Mesendoderm (in vitro differentiated cells): ENCODE measurements around the gene SRSF10.
"Not testable (repeated sequence)": the region's sequence is repeated elsewhere in the genome, so short reads cannot be mapped to it uniquely, and the experiment has no call there.

ENCODE experiments used
- DNase-seq: peaks from one replicate; pipeline ENCODE4 v3.0.0; 2013
- H2AK5ac ChIP-seq: 2 replicates; pipeline ENCODE4 v1.6.1; 2013; ENCODE audit warnings: low read length, inconsistent platforms
- H2BK120ac ChIP-seq: 2 replicates; pipeline ENCODE4 v1.6.1; 2013; ENCODE audit warnings: low read depth, mild to moderate bottlenecking, low read length, moderate library complexity, mixed read lengths
- H2BK15ac ChIP-seq: replicated peaks from 2 replicates; pipeline ENCODE4 v1.6.1; 2013; ENCODE audit warnings: low read depth, mild to moderate bottlenecking, moderate library complexity
- H2BK5ac ChIP-seq: 2 replicates; pipeline ENCODE4 v1.6.1; 2013; ENCODE audit warnings: low read length, inconsistent platforms
- H3K18ac ChIP-seq: 2 replicates; pipeline ENCODE4 v1.6.1; 2013; ENCODE audit warnings: mild to moderate bottlenecking, low read length, mixed read lengths
- H3K23ac ChIP-seq: one replicate; pipeline ENCODE4 v1.6.1; 2013; ENCODE audit warnings: low read length
- H3K27ac ChIP-seq: 2 replicates; pipeline ENCODE4 v1.5.1; 2013; ENCODE audit warnings: low read depth, mild to moderate bottlenecking, inconsistent platforms, low read length, moderate library complexity
- H3K27me3 ChIP-seq: 2 replicates; pipeline ENCODE4 v1.6.1; 2013; ENCODE audit warnings: low read length, control low read depth, mild to moderate bottlenecking, inconsistent platforms; ENCODE audit not compliant: insufficient read depth, poor library complexity
- H3K36me3 ChIP-seq: 2 replicates; pipeline ENCODE4 v1.6.1; 2013; ENCODE audit warnings: low read length, inconsistent platforms; ENCODE audit not compliant: control insufficient read depth, insufficient read depth
- H3K4ac ChIP-seq: one replicate; pipeline ENCODE4 v1.6.1; 2013; ENCODE audit warnings: low read depth, mild to moderate bottlenecking, low read length, moderate library complexity
- H3K4me1 ChIP-seq: 2 replicates; pipeline ENCODE4 v1.6.1; 2013; ENCODE audit warnings: low read depth, low read length, inconsistent platforms; ENCODE audit not compliant: control insufficient read depth
- H3K4me2 ChIP-seq: 2 replicates; pipeline ENCODE4 v1.6.1; 2013; ENCODE audit warnings: low read length
- H3K4me3 ChIP-seq: 2 replicates; pipeline ENCODE4 v1.5.1; 2013; ENCODE audit warnings: mild to moderate bottlenecking, low read length
- H3K56ac ChIP-seq: one replicate; pipeline ENCODE4 v1.6.1; 2013; ENCODE audit warnings: low read length
- H3K79me1 ChIP-seq: 2 replicates; pipeline ENCODE4 v1.6.1; 2013; ENCODE audit warnings: low read length, inconsistent platforms
- H3K79me2 ChIP-seq: 2 replicates; pipeline ENCODE4 v1.6.1; 2013; ENCODE audit warnings: mild to moderate bottlenecking, low read length; ENCODE audit not compliant: control insufficient read depth, insufficient read depth
- H3K9ac ChIP-seq: 2 replicates; pipeline ENCODE4 v1.6.1; 2013; ENCODE audit warnings: low read length, inconsistent platforms
- H4K5ac ChIP-seq: one replicate; pipeline ENCODE4 v1.6.1; 2013; ENCODE audit warnings: low read length
- H4K8ac ChIP-seq: one replicate; pipeline ENCODE4 v1.6.1; 2013; ENCODE audit warnings: low read depth, mild to moderate bottlenecking, control low read depth, low read length, moderate library complexity
- WGBS: extraction: QIAGEN DNeasy Blood & Tissue Kit; methylation state at CpG from one replicate; pipeline ENCODE4 v1.1.7; 2013; ENCODE audit warnings: low lambda C conversion rate, missing lambda C conversion rate; ENCODE audit not compliant: insufficient coverage; ENCODE audit errors: extremely low coverage; 5-methylcytosine and 5-hydroxymethylcytosine counted together

Gene SRSF10

GRCh38 chr1:23958040-23958809, 21.9 kb downstream of the SRSF10 start:
- H3K4me1 ChIP-seq, DNase-seq, H3K36me3 ChIP-seq, H2BK15ac ChIP-seq, H3K4ac ChIP-seq, H4K8ac ChIP-seq, H2BK120ac ChIP-seq, H2BK5ac ChIP-seq, H3K79me1 ChIP-seq, H3K4me3 ChIP-seq, H4K5ac ChIP-seq, H3K27me3 ChIP-seq, H2AK5ac ChIP-seq, H3K18ac ChIP-seq, H3K23ac ChIP-seq: not testable (repeated sequence)
- Histone ChIP-seq H3K4me2 (peak overlapping the region; percentile 5), H3K56ac (peak overlapping the region; percentile 95), H3K9ac (peak overlapping the region; percentile 95), H3K79me2 (peaks cover 19% of the 10 kb centered on the region), H3K27ac (peak overlapping the region; percentile 98)
- no CpG with 5 or more reads among the region's 19 CpGs for WGBS

- H3K9ac ChIP-seq, result no peak overlapping the region
- no peak overlapping the region for H4K5ac ChIP-seq
- no peak overlapping the region for H3K27ac ChIP-seq
- no peak overlapping the region for H3K18ac ChIP-seq
- no peak overlapping the region for H3K4me3 ChIP-seq
- no peak overlapping the region for H2BK15ac ChIP-seq
- no peaks in the 10 kb centered on the region for H3K27me3 ChIP-seq
- H2BK5ac ChIP-seq, result no peak overlapping the region
- no peak overlapping the region for H4K8ac ChIP-seq
- no peak overlapping the region for H2AK5ac ChIP-seq
- no peak overlapping the region for H3K4ac ChIP-seq
- H3K4me2 ChIP-seq, result no peak overlapping the region
- H3K36me3 ChIP-seq, result no peaks in the 10 kb centered on the region
- H3K56ac ChIP-seq, result peak overlapping the region; percentile 9
- H3K79me1 ChIP-seq, result no peaks in the 10 kb centered on the region
- H3K23ac ChIP-seq, result no peak overlapping the region
- peaks cover 19% of the 10 kb centered on the region for H3K79me2 ChIP-seq
- no CpG with 5 or more reads among the region's 7 CpGs for WGBS
- H3K4me1 ChIP-seq, result no peaks in the 10 kb centered on the region
- H2BK120ac ChIP-seq, result no peak overlapping the region
- DNase-seq, result peak; percentile 26
Measured at GRCh38 chr1:23957096-23957495, 23.0 kb downstream of the SRSF10 start.

- no peak overlapping the region for H4K5ac ChIP-seq
- H3K4me2 ChIP-seq, result no peak overlapping the region
- H3K36me3 ChIP-seq, result no peaks in the 10 kb centered on the region
- H2BK120ac ChIP-seq, result no peak overlapping the region
- no peak overlapping the region for H3K23ac ChIP-seq
- no peak overlapping the region for H3K4ac ChIP-seq
- H4K8ac ChIP-seq, result no peak overlapping the region
- no peak overlapping the region for H3K4me3 ChIP-seq
- H3K79me1 ChIP-seq, result no peaks in the 10 kb centered on the region
- H2AK5ac ChIP-seq, result no peak overlapping the region
- H3K79me2 ChIP-seq, result no peaks in the 10 kb centered on the region
- H2BK5ac ChIP-seq, result no peak overlapping the region
- H3K27me3 ChIP-seq, result no peaks in the 10 kb centered on the region
- no CpG with 5 or more reads among the region's 3 CpGs for WGBS
- no peak overlapping the region for H2BK15ac ChIP-seq
- no peak overlapping the region for H3K9ac ChIP-seq
- no peak for DNase-seq
- no peak overlapping the region for H3K18ac ChIP-seq
- no peak overlapping the region for H3K27ac ChIP-seq
- no peak overlapping the region for H3K56ac ChIP-seq
- H3K4me1 ChIP-seq, result no peaks in the 10 kb centered on the region
Measured at GRCh38 chr1:23953020-23953419, 27.1 kb downstream of the SRSF10 start.

GRCh38 chr1:23947366-23947765, 32.8 kb downstream of the SRSF10 start:
- H4K8ac ChIP-seq, result no peak overlapping the region
- H3K18ac ChIP-seq, result no peak overlapping the region
- H3K23ac ChIP-seq, result no peak overlapping the region
- no peak overlapping the region for H2BK5ac ChIP-seq
- no peak overlapping the region for H2AK5ac ChIP-seq
- no peak overlapping the region for H3K9ac ChIP-seq
- H3K79me1 ChIP-seq, result no peaks in the 10 kb centered on the region
- no peak overlapping the region for H3K56ac ChIP-seq
- H4K5ac ChIP-seq, result no peak overlapping the region
- no peaks in the 10 kb centered on the region for H3K4me1 ChIP-seq
- H3K36me3 ChIP-seq, result no peaks in the 10 kb centered on the region
- H3K4me3 ChIP-seq, result no peak overlapping the region
- no peaks in the 10 kb centered on the region for H3K79me2 ChIP-seq
- H2BK15ac ChIP-seq, result no peak overlapping the region
- DNase-seq, result no peak
- H3K4ac ChIP-seq, result no peak overlapping the region
- H3K27me3 ChIP-seq, result no peaks in the 10 kb centered on the region
- H3K4me2 ChIP-seq, result no peak overlapping the region
- H2BK120ac ChIP-seq, result no peak overlapping the region
- no peak overlapping the region for H3K27ac ChIP-seq

GRCh38 chr1:23936481-23937176, 43.5 kb downstream of the SRSF10 start:
- H3K56ac ChIP-seq, result no peak overlapping the region
- H3K79me2 ChIP-seq, result no peaks in the 10 kb centered on the region
- no peak overlapping the region for H3K9ac ChIP-seq
- H3K18ac ChIP-seq, result no peak overlapping the region
- no peak overlapping the region for H4K5ac ChIP-seq
- H3K4me3 ChIP-seq, result no peak overlapping the region
- no peak overlapping the region for H2BK15ac ChIP-seq
- no peaks in the 10 kb centered on the region for H3K36me3 ChIP-seq
- H3K4me1 ChIP-seq, result no peaks in the 10 kb centered on the region
- WGBS, result no CpG with 5 or more reads among the region's 6 CpGs
- no peak overlapping the region for H4K8ac ChIP-seq
- no peak overlapping the region for H3K4ac ChIP-seq
- H2BK5ac ChIP-seq, result no peak overlapping the region
- H3K4me2 ChIP-seq, result no peak overlapping the region
- no peaks in the 10 kb centered on the region for H3K27me3 ChIP-seq
- H2AK5ac ChIP-seq, result no peak overlapping the region
- H3K79me1 ChIP-seq, result no peaks in the 10 kb centered on the region
- H3K23ac ChIP-seq, result no peak overlapping the region
- DNase-seq, result peak; percentile 54
- no peak overlapping the region for H3K27ac ChIP-seq
- H2BK120ac ChIP-seq, result no peak overlapping the region
